ENCODE measurements around the gene DLGAP4. TPM values are rescaled to one million over a fixed set of nuclear protein-coding genes. Genes with fewer than 3 reads are reported as not detected.

The DLGAP4 gene
- total and polyA plus RNA-seq, 2 of the 13 experiments (the other 11 are each of a cell fraction or from before 2014, with no cell fraction given) = 15.2 to 26.7 TPM

GRCh38 chr20:36460648-36461599 is 154.8 kb downstream of the DLGAP4 start (continued):
- TF ChIP-seq ATF6 (CRISPR knock-in tag; conservative IDR thresholded peaks at IDR 0.05) (no peak), SIN3B (IDR thresholded peaks at IDR 0.05; ENCODE audit: low read length) (no peak), ZNF160 (CRISPR knock-in tag; IDR thresholded peaks at IDR 0.05) (peak; percentile 95; the same call in 1 of the 2 replicates), MBNL3 (CRISPR knock-in tag; conservative IDR thresholded peaks at IDR 0.05) (no peak), ZSCAN5A (CRISPR knock-in tag; IDR thresholded peaks at IDR 0.05; ENCODE audit: borderline replicate concordance) (no peak), ZNF580 (CRISPR knock-in tag; IDR thresholded peaks at IDR 0.05; ENCODE audit: borderline replicate concordance, low read depth) (peak; percentile 82; the same call in 1 of the 2 replicates), MAFF (IDR thresholded peaks at IDR 0.05; ENCODE audit: low read depth, low read length) (no peak), SMYD3 (CRISPR knock-in tag; IDR thresholded peaks at IDR 0.05) (peak; percentile 87), ZNF883 (CRISPR knock-in tag; IDR thresholded peaks at IDR 0.05; ENCODE audit: not compliant biosample characterization) (peak; percentile 99), ZNF501 (CRISPR knock-in tag; IDR thresholded peaks at IDR 0.05) (peak; percentile 93), MED8 (CRISPR knock-in tag; IDR thresholded peaks at IDR 0.05; ENCODE audit: insufficient replicate concordance) (peak; percentile 74), CREM (IDR thresholded peaks at IDR 0.05) (no peak), CREM (CRISPR knock-in tag; IDR thresholded peaks at IDR 0.05) (no peak), ZFAT (CRISPR knock-in tag; conservative IDR thresholded peaks at IDR 0.05) (no peak; the same call in 1 of the 2 replicates), ZSCAN30 (CRISPR knock-in tag; IDR thresholded peaks at IDR 0.05) (no peak), RERE (CRISPR knock-in tag; IDR thresholded peaks at IDR 0.05; ENCODE audit: low read depth) (no peak; the same call in 1 of the 2 replicates), NFYC (CRISPR knock-in tag; IDR thresholded peaks at IDR 0.05) (no peak; the same call in 1 of the 2 replicates), JUNB (CRISPR knock-in tag; IDR thresholded peaks at IDR 0.05; ENCODE audit: borderline replicate concordance) (no peak), ATM (IDR thresholded peaks at IDR 0.05; ENCODE audit: borderline replicate concordance) (no peak)

Measured in HepG2 (cell line).